Measurements from ENCODE around the gene EPM2AIP1.
"Not testable (repeated sequence)": the region's sequence is repeated elsewhere in the genome, so short reads cannot be mapped to it uniquely, and the experiment has no call there.

EPM2AIP1 gene

DNA sequence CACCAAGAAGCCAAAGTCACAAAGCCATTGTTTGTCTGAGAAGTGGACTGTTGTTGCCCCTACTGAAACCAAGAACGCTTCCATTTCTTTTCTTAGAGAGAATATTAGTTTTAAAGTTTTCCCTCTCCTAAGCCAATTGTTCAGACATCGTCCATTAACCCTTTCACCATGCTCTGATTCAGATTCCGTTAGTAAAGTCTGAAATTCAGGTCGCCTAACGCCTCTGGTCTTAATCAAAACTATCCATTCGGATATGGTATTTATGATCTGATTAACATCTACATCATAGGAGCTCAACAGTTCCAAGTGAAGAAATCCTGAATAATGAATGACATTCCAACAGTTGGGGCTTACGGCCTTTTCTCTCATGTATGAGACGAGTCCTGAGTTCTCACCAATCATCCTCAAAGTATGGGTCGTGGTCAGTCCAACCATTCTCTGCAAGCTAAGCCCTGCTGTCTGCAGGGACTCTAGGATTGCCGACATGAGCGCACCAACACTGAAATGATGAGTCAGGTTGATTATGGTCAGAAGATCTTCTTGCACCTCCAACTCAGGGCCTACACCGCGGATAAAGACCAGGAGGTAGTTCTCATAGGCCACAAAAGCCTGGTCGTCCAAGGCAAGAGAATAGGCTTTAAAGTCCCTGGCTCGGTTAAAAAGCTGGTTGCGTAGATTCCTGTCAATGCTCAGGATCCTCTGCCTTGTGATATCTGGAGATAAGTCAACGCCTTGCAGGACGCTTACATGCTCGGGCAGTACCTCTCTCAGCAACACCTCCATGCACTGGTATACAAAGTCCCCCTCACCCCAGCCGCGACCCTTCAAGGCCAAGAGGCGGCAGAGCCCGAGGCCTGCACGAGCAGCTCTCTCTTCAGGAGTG lies 767 bp downstream of the EPM2AIP1 start:
- DNase-seq = peak; percentile 34

DNA sequence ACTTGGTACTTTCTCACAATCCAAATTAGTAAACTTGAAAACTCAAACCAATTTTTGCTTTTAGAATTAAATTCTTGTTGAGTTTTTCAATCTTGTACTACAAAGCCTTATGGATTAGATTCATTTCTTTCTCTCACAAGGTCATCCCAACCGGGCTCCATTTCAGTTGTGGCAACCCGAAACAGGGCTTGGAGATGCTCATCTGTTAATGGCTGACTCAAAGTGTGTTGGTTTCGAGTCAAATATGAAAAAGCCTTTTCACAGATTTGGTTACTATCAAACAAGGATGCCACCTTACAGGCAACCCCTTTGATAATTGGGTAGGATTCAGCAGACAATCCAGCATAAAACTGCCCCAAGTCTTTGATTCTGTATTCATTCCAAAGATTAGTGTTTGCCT lies 1.8 kb downstream of the EPM2AIP1 start:
- peak; percentile 54 for DNase-seq

DNA sequence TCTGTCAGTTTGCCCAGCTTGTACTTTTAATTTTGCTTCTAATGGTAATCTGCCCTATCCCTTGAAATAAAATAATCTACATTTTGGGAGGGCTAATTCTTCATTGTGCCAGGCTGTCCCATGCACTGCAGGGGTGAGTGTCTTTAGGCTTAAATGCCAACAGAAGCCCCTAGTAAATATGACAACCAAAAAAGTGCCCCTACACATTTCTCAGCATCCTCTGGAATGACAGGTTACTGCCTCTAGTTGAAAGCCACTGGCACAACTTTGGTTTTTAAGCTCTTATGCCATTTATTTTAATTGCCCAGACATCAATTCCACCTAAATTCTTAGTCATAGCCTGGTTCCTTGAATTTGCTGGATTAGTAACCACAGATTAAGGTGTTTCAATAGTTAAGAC lies 3.4 kb downstream of the EPM2AIP1 start:
- DNase-seq = no peak

DNA sequence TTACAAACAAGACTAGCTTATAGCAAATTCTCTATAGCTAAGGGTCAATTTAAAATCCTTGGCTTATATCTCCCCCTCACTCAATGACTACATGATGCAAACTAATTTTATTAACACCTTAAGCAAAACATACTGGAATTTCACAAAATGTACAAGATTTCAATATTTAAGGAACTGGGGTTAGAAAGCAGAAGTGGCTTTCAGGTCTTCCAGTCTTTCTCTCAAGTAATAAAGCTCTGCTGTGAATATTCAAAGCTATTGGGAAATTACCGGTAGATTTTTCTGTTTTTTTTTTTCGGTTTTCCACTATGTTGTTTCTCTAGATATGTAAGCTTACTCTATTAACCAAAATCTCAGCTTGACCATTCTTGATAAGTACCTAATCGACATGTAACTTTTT lies 3.9 kb downstream of the EPM2AIP1 start:
- no peak for DNase-seq

DNA sequence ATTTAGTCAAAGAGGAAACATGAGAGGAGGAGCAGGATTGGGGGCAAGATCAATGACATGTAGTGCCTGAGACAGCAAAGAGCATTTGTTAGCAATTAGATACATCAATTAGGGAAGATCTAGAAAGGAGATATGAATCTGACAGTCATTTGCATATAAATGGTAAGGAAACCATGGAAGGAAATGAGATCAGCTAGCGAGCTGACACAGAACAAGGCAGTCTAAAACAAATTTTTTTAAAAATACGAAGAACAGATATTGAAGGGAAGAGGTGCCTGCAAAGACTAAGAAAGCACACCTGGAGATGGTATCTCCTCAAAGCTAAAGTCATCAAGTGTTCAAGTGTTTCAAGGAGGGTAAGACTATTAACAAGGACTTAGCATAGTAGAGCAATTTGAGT lies 4.6 kb downstream of the EPM2AIP1 start:
- DNase-seq = no peak

DNA sequence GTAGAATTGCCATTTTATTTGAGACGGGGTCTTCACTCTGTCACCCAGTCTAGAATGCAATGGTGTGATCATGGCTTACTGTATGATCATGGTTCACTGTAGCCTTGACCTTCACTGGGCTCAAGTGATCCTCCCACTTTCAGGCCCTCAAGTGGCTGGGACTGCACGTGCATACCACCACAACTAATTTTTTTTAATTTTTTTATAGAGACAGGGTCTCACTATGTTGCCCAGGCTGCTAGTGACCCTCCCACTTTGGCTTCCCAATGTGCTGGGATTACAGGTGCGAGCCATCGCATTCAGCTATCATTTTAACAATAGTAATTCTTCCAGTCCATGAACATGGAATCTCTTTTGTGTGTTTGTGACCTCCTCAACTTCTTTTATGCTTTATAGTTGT lies 11.9 kb downstream of the EPM2AIP1 start:
- no peak for DNase-seq

DNA sequence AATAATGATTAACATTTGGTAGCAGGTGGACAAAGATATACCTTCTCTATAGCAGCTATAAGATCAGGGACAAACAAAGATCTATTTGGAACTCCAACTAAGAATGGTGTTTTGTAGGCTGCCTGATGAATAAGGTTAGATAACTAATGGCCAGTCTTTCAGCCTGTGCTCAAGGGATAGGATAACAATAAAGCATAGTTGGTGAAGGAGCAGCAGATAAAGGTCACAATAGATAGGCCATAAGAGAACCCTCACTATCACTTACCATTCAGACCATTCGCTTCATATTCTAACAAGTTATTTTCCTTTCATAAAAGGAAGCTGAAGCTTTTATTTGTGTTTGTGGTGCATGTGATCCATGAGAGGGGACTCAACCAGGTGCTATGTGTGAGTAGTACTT lies 19.8 kb downstream of the EPM2AIP1 start:
- no peak for DNase-seq

DNA sequence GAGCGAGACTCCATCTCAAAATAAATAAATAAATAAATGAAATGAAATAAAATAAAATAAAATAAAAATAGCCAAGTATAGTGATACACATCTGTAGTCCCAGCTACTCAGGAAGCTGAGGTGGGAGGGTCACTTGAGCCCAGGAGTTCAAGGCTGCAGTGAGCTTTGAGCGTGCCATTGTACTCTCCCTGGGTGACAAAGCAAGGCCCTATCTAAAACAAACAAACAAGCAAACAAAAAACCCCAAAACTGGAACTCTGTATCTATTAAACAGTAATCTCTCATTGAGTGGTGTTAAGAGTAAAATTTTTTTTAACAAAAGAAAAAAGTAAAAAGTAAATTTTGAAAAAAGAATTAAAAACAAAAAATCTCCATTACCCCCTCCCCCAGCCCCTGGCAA lies 20.8 kb downstream of the EPM2AIP1 start:
- DNase-seq = no peak

DNA sequence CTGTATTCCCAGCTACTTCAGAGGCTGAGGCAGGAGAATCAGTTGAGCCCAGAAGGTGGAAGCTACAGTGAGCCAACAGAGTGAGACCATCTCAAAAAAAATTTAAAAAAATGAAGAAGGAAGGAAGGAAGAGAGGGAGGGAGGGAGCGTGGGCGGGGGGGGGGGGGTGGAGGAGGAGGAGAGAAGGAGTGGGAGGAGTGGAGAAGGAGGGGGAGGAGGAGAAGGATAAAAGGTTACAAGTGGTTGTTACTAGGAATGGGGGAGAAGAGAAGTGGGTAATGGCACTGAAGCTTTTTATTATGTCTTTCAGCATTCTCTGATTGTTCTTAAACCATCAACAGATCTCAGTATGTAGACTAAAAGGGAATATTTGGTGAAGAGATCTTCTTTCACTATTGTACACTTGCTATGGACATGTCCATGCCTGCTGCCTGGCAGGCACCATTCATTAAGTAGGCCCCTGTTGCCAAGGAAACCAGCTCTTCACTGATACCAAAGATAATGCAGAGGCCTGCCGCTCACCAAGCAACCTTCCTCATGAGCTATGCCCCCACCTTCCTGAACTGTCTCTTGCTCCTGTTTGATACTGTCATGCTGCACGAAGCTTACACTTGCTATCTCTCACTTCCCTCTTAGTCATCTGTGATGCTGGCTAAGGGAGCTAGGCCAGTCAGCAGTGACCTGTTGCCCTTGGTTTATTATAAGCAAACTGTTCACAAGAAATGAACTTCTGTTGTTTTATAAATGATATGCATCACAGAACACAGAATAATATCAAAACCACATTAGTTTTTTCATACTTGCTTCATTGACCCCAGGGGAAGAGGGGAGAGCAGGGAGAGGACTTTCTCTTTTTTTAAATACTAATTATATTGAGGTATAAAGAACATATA lies 23.1 kb downstream of the EPM2AIP1 start:
- peak; percentile 62 for DNase-seq

DNA sequence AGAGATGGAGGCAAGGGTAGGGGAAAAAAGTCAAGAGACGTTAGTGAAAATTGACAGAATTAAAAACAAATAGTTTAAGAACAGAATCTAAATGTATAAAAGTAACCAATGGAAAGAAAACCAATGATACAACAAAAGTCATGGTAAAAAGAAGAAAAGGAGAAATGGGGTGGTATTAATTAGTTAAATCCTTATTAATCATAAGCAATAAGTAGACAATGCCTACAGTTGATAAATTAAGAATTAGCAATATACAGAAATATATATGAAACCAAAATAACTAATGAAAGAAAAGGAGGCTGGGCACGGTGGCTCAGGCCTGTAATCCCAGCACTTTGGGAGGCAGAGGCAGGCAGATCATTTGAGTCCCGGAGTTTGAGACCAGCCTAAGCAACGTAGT lies 23.8 kb downstream of the EPM2AIP1 start:
- DNase-seq = no peak

DNA sequence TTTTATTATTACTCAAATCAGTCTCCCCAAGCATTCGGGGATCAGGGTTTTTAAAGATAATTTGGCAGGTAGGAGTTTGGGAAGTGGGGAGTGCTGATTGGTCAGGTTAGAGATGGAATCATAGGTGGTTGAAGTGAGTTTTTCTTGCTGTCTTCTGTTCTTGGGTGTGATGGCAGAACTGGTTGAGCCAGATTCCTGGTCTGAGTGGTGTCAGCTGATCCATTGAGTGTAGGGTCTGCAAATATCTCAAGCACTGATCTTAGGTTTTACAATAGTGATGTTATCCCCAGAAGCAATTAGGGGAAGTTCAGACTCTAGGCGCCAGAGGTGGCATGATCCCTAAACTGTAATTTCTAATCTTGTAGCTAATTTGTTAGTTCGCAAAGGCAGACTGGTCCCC lies 27.5 kb downstream of the EPM2AIP1 start:
- DNase-seq = no peak

DNA sequence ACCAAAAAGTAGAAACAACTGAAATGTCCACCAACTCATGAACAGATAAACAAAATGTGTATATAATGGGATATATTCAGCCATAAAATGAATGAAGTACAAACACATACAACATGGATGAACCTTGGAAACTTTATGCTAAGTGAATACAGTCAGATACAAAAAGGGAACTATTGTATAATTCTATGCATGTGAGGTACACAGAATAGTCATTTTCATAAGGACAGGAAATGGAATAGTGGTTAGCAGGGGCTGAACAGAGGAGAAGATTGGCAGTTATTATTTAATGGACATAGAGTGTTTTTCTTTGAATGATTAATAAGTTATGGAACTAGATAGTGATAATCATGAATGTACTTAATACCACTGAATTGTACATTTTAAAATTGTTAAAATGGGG lies 28.1 kb downstream of the EPM2AIP1 start:
- no peak for DNase-seq

DNA sequence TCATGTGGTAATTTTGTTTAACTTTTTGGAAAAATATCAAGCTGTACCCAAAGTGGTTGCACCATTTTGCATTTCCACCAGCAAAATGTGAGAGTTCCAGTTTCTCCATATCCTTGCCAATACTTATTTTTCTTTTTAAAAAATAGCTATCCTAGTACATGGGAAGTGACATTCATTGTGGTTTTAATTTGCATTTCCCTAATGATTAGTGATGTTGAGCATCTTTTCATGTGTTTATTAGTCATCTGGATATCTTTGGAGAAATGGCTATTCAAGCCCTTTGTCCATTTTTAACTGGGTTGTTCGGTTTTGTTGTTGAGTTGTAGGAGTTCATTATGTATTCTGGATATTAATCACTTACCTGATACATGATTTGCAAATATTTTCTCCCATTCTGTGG lies 28.6 kb downstream of the EPM2AIP1 start:
- no peak for DNase-seq

DNA sequence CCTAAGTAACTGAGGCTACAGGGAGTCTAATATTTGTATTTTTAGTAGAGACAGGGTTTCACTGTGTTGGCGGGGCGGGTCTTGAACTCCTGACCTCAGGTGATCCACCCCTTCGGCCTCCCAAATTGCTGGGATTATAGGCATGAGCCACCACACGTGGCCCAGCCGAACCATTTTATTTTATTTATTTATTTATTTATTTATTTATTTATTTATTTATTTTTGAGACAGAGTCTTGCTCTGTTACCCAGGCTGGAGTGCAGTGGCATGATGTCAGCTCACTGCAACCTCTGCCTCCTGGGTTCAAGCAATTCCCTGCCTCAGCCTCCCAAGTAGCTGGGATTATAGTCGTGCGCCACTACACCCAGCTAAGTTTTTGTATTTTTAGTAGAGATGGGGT lies 29.9 kb downstream of the EPM2AIP1 start:
- not testable (repeated sequence) for DNase-seq

DNA sequence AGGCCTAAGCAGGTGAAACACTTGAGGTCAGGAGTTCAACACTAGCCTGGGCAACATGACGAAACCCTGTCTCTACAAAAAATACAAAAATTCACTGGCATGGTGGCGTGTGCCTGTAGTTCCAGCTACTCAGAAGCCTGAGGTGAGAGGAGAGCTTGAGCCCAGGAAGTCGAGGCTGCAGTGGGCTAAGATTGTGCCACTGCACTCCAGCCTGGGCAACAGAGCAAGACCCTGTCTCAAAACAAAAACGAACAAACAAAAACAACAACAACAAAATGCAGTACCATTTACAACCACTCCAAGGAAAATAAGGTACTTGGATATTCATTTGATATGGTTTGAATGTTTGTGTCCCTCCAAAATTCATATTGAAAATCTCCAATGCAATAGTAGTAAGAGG lies 32.4 kb downstream of the EPM2AIP1 start:
- DNase-seq = no peak

DNA sequence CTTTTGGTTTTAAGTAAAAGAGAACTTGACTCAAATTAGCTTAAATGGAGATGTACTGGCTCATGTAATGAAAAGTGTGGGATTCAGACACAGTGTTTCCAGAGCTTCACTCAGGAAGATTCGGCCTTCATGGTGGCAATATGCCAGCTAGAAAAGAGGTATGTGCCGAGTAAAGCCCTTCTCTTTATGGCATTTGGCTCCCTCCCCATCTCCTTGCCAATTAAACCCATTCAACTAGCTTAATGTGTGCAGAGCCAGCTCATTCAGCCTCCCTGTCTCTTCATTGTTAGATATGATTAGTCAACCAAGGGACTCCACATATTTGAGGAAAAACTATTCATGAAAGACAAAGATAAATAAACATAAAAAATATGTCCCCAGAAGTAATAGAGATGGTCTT lies 33.1 kb downstream of the EPM2AIP1 start:
- no peak for DNase-seq

DNA sequence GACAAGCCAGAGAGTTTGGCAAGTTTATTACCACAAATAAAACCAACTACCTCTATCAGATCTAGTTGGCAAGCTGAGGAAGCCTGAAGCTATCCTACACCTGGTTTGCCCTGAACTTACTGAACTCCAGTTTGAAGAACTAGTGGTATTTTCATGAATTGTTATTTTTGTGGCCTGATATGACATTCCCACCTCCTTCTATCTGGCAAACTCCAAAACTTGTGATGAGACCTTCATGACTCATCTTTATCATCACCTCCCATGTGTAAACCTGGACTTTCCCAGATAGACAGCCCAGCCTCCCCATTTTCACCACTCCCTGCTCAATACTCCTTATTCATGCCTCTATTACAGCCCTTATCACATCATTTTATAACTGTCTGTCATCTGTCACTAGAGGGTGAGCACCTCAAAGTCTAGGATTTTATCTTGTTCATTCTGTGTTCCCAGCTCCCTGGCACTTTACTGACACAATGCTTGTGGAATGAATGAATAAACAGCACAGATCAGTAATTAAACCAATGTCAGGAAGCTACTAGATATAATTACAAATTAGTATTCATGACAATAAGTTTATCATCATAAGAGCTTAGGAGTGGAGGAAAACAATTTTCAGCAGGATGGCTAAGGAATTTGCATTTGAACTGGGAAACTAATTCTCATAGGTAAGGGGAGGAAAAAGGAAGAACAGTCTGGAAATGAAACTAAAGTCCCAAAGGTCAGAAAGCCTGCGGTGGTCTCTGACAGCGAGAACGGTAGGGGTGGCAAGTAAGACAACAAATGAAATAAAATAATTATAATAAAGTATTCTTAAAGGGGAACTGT lies 34.9 kb downstream of the EPM2AIP1 start:
- DNase-seq = no peak

DNA sequence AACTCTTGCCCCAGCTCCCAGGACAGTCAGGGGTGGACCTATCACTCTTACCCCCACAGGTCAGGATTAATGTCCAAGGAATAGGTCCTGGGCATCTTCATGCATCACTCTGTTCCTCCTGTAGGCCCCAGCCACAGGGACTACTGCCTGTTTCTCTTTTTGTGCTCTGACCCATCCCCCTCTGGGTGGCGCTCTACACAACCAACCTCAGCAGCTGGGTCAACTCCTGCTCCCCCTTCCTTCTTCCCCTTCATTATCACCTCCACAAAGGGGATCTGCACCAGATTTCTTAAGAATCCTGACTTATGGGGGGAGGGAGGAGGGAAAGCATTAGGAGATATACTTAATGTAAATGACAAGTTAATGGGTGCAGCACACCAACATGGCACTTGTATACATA lies 35.9 kb downstream of the EPM2AIP1 start:
- DNase-seq = no peak

DNA sequence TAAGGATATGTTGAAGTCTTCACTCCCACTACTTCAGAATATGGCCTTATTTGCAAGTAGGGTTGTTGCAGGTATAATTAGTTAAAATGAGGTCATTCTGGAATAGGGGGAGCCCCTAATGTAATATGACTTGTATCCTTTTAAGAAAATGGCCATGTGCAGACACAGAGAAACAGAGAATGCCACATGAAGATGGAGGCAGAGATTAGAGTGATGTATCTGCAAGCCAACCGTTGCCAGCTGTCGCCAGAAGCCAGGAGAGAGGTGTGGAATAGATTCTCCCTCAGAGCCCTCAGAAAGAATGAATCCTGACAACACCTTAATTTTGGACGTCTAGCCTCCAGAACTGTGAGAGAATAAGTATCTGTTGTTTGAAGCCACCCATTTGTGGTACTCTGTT lies 36.8 kb downstream of the EPM2AIP1 start:
- no peak for DNase-seq

DNA sequence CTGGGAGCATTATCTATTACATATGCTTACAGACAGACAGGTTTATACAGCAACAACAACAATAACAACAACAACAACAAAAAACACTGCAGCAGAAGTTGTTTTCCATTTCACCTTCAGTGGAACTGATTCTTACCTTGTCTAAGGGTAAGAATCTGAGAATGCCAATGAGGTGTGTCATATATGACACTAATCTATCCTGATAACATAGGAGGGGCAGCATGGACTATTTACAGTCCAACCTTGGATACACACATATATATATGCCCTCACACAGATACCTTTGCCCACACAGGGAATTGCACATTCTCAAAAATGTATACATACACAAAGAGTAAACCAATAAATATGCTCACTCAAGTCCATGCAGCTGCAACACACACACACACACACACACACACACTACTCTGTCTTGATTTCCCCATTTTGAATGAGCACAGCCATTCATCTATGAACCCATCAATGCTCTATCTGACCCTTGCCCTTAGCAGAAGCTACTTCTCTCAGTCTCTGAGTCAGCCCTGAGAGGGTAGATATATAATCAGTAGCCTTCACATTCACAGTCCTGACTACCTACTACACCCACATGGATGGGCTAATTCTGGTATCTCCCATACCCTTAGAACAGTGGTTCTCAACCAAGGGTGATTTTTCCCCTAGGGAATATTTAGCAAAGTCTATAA lies 38.3 kb downstream of the EPM2AIP1 start:
- DNase-seq = no peak

DNA sequence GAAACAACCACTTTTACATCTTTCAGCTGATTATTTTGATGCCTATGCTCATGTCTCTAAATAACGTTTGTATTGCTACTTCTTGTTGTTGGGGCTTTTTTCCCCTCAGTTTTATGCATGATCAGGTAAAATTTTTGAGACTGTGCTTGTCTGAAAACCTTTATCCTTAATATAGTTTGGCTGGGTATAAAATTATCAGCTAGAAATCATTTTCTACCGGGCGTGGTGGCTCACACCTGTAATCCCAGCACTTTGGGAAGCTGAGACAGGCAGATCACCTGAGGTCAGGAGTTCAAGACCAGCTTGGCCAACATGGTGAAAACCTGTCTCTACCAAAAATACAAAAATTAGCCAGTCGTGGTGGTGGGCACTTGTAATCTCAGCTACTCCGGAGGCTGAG lies 45.1 kb downstream of the EPM2AIP1 start:
- DNase-seq = not testable (repeated sequence)

DNA sequence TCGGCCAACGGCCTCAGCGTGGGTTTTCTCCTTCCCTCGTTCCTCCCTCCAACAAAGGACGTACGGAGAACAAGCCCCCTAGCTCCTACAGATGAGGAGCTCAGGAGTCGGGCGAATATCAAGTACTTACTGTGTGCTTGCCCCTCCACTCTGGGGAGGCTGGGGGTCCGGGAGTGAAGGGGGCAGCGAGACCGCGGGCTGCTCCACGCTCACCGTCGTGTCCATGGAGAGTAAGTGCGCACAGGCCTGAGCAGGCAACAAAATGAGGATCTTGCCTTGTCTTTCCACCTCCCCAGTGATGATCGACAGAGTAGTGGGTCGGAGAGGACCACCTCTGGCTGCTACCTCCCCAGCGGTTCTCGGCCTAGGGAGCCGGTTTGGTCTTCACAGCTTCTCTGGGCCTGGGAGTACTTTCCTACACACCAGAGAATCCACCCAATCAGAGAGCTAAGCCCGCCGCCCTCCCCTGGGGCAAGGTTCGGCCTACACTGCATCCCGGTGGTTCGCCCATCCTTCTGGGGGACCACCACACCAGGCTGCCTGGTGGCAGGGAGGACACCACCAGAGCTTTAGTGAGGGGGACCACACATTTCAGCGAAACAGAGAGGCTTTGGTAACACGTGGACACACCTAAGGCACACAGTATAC lies 47.5 kb downstream of the EPM2AIP1 start:
- DNase-seq = no peak

Measured in activated CD4-positive, alpha-beta T cell treated with anti-CD3 and anti-CD28 coated beads for 48 hours (primary cell).